Stimulated activated CD8-positive, alpha-beta memory T cell treated with anti-CD3 and anti-CD28 coated beads, Interleukin-2, amount 100 ng/mL, for 1 hour (primary cell): ENCODE results near the gene MRPL9.
"Not testable (repeated sequence)": the region's sequence is repeated elsewhere in the genome, so short reads cannot be mapped to it uniquely, and the experiment has no call there.

Experiments
- DNase-seq, 2 donors: peaks; one replicate each; pipeline ENCODE4 v3.0.0-alpha.2; 2020; ENCODE audit warnings: low read depth in 2 of 2

The MRPL9 gene

GRCh38 chr1:151783796-151784195 lies 20.5 kb upstream of the MRPL9 start:
- no peak for DNase-seq

- no peak for DNase-seq
Observed at GRCh38 chr1:151782741-151783140, 19.4 kb upstream of the MRPL9 start.

GRCh38 chr1:151782026-151782425 lies 18.7 kb upstream of the MRPL9 start:
- not testable (repeated sequence) for DNase-seq

- not testable (repeated sequence) for DNase-seq
Observed at GRCh38 chr1:151780736-151781135, 17.4 kb upstream of the MRPL9 start.

GRCh38 chr1:151779852-151780251 lies 16.6 kb upstream of the MRPL9 start:
- no peak for DNase-seq

- DNase-seq: no peak
Observed at GRCh38 chr1:151777317-151777716, 14.0 kb upstream of the MRPL9 start.

GRCh38 chr1:151776665-151777062 lies 13.4 kb upstream of the MRPL9 start:
- no peak for DNase-seq

- DNase-seq: no peak
Observed at GRCh38 chr1:151775894-151776664, 12.8 kb upstream of the MRPL9 start.

- DNase-seq: no peak
Observed at GRCh38 chr1:151774256-151774922, 11.1 kb upstream of the MRPL9 start.

- DNase-seq: no peak
Observed at GRCh38 chr1:151773702-151774101, 10.4 kb upstream of the MRPL9 start.

- DNase-seq: not testable (repeated sequence)
Observed at GRCh38 chr1:151769270-151769669, 6.0 kb upstream of the MRPL9 start.

- not testable (repeated sequence) for DNase-seq
Observed at GRCh38 chr1:151768351-151769066, 5.2 kb upstream of the MRPL9 start.

- no peak for DNase-seq
Observed at GRCh38 chr1:151763990-151764389, 694 bp upstream of the MRPL9 start.

- DNase-seq: no peak
Observed at GRCh38 chr1:151760597-151761385, 2.5 kb downstream of the MRPL9 start.

GRCh38 chr1:151759241-151759640 lies 4.1 kb downstream of the MRPL9 start:
- DNase-seq: no peak

GRCh38 chr1:151756291-151756690 lies 7.0 kb downstream of the MRPL9 start:
- no peak for DNase-seq

GRCh38 chr1:151741516-151741915 lies 21.8 kb downstream of the MRPL9 start:
- no peak for DNase-seq

- no peak for DNase-seq
Observed at GRCh38 chr1:151739590-151740355, 23.5 kb downstream of the MRPL9 start.

- DNase-seq: no peak
Observed at GRCh38 chr1:151737479-151737878, 25.8 kb downstream of the MRPL9 start.

- no peak for DNase-seq
Observed at GRCh38 chr1:151737026-151737425, 26.3 kb downstream of the MRPL9 start.

- not testable (repeated sequence) for DNase-seq
Observed at GRCh38 chr1:151733995-151734394, 29.3 kb downstream of the MRPL9 start.
